ENCODE results near the gene EPN1.
A peak's percentile ranks its signal among the peaks of the same experiment; 100 is the strongest.

EPN1 gene

DNA sequence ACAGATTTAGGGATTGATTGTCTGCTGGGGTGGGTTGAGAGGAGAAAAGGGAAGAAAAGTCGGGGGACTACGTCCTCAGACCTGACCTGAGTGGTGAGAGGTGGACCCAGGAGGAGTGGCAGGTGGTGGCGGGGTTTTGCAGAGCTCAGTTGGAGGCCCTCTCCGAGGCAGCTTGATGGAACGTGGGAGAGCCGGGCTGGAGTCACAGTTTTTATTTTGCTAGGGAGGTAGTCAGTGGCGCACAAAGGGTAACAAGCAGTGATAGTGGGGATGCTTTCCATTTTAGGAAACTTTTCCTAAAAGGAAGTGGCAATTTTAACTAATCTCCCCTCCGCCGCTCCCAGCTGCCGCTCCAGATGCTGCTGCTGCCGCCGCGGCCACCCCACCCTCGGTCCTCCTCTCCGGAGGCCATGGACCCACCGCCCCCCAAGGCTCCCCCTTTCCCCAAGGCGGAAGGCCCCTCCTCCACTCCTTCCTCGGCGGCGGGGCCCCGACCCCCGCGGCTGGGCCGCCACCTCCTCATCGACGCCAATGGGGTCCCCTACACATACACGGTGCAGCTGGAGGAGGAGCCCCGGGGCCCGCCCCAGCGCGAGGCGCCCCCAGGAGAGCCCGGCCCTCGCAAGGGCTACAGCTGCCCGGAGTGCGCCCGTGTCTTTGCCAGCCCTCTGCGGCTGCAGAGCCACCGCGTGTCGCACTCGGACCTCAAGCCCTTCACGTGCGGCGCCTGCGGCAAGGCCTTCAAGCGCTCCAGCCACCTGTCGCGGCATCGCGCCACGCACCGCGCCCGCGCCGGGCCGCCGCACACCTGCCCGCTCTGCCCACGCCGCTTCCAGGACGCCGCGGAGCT lies 32.6 kb upstream of the EPN1 start:
- peak overlapping the region; percentile 79 for H3K4me3 ChIP-seq (ENCODE audit: low read length)
- TF ChIP-seq, protein P1, sequence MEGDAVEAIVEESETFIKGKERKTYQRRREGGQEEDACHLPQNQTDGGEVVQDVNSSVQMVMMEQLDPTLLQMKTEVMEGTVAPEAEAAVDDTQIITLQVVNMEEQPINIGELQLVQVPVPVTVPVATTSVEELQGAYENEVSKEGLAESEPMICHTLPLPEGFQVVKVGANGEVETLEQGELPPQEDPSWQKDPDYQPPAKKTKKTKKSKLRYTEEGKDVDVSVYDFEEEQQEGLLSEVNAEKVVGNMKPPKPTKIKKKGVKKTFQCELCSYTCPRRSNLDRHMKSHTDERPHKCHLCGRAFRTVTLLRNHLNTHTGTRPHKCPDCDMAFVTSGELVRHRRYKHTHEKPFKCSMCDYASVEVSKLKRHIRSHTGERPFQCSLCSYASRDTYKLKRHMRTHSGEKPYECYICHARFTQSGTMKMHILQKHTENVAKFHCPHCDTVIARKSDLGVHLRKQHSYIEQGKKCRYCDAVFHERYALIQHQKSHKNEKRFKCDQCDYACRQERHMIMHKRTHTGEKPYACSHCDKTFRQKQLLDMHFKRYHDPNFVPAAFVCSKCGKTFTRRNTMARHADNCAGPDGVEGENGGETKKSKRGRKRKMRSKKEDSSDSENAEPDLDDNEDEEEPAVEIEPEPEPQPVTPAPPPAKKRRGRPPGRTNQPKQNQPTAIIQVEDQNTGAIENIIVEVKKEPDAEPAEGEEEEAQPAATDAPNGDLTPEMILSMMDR (conservative IDR thresholded peaks at IDR 0.05; ENCODE audit: low read depth, low read length) = no peak

DNA sequence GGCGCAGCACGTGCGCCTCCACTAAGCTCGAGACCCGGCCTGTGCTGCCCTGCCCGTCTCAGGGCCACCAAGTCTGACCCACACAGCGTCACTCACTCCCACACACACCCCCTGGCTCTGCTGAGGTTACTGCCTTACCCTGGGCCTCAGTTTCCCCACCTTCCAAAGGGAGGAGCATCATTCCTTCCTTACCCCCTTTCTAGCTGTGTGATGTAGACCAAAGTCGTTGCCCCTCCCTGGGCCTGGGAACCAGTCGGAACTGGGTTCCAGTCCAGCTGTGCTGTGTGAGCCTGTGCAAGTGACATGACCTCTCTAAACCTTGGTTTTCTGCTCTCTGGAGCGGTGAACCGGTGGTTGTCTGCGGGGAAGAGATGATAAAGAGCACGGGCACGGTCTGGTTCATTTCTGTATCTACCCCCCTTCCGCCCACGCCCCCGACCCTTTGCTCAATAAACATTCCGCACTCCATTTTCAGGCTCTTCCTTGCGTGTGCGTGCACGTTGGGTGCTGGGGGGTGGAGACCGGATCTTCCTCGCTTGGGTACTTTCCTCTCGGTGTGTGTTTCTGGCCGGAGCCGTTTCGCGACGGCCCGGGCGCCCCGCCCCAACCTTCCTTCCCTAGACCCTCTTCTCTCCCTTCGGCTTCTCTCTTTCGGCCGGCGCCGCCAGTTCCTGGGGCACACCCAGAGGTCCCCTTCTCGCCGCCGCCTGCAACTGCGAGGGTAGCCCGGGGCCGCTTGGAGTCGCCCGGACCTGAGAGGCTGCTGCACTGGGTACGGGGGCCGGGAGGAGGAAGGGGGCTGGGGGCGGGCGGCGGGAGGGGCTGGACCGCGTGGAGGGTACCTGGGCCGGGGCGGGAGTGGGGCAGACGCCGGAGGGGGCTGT lies 31.8 kb upstream of the EPN1 start, which contains the start of gene ZNF581:
Gene ZNF581 (plus strand): TSS at position 647 of the 884 bp plus-strand sequence. CDS start 923 bp downstream, outside the sequence.
- TF ChIP-seq, protein P1 (conservative IDR thresholded peaks at IDR 0.05; ENCODE audit: low read depth, low read length) = no peak
- DNase-seq (ENCODE audit: low read depth) = no peak

More for the DNA sequence above, 32.6 kb upstream of the EPN1 start:
- no peak for DNase-seq (ENCODE audit: low read depth)

DNA sequence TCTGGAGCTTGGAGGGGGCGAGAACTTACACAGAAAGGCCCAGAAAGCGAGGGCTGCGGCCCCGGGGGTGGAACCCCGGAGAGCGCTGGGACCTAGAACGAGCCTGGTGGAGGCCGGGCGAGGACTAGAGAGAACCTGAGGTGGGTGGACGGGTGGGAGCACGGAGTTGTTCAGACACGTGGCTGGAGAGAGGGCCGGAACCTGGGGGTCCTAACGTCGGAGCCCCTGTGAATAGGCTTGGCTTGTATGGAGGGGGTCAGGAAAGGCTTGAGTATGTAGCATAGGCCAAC lies 31.2 kb upstream of the EPN1 start:
- TF ChIP-seq, protein P1 (conservative IDR thresholded peaks at IDR 0.05; ENCODE audit: low read depth, low read length) = no peak
- peak overlapping the region; percentile 79 for H3K4me3 ChIP-seq (ENCODE audit: low read length)
- no peak for DNase-seq (ENCODE audit: low read depth)

More for the DNA sequence above, 31.8 kb upstream of the EPN1 start, which contains the start of gene ZNF581:
- peak within 1 kb of the TSS; percentile 79 for H3K4me3 ChIP-seq (ENCODE audit: low read length)

DNA sequence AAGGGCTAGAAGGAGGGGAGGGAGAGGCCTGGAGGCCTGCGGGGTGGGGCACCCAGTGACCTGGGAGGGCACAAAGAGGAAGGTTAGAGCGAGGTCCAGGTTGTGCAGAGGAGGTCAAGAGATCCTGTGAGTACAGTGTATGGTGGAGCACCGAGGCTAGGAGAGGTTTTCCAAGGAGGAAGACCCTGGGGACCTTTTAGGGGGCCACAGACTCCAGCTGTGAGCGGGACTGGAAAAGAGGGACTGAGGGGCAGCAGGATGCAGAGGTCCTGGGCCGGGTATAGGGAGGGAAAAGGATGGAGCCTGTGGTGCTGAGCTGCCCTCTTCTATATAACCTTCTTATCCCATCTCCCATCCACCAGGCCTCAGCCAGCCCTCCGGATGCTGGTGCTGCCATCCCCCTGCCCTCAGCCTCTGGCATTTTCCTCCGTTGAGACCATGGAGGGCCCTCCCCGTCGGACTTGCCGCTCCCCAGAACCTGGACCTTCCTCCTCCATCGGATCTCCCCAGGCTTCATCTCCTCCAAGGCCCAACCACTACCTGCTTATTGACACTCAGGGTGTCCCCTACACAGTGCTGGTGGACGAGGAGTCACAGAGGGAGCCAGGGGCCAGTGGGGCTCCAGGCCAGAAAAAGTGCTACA lies 30.7 kb upstream of the EPN1 start:
- no peak for DNase-seq (ENCODE audit: low read depth)
- TF ChIP-seq, protein P1 (conservative IDR thresholded peaks at IDR 0.05; ENCODE audit: low read depth, low read length) = no peak
- H3K4me3 ChIP-seq (ENCODE audit: low read length) = peak overlapping the region; percentile 79

DNA sequence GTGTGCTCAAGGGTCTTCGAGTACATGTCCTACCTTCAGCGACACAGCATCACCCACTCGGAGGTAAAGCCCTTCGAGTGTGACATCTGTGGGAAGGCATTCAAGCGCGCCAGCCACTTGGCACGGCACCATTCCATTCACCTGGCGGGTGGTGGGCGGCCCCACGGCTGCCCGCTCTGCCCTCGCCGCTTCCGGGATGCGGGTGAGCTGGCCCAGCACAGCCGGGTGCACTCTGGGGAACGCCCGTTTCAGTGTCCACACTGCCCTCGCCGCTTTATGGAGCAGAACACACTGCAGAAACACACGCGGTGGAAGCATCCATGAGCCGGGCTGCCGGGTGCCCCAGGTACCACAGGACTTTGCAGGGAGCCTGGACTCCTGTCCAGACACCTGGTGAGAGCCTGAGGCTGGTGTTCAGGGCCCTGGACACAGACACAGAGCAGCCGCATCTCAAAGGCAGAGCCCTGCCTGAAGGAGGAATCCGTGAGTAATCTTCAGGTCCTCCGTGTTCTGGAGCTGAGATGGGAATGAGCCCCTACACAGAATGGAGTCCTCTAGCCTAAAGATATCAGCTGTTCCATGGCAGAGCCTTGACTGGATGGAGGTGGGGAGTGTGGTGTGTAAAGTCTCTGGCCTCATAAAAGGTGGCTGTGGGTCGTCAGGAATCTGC lies 30.0 kb upstream of the EPN1 start:
- TF ChIP-seq, protein P1 (conservative IDR thresholded peaks at IDR 0.05; ENCODE audit: low read depth, low read length) = no peak
- no peak for DNase-seq (ENCODE audit: low read depth)
- peak overlapping the region; percentile 79 for H3K4me3 ChIP-seq (ENCODE audit: low read length)

DNA sequence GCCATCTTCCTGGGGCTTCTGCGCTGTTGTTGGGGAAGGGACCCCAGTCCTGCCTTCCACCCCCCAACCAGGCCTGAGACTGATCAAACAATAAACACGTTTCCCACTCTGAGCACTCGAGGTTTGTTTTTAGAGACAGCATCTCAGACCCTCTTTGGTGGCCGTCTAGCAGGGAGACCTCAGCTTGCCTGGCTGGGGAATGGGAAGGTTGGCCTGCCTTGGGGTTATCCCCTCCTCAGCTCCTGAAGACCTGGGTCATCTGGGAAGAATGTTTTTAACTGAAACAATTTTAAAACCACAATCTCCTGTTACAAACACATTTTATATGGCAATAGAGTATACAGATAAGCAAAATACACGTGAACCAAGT lies 29.5 kb upstream of the EPN1 start:
- TF ChIP-seq, protein P1 (conservative IDR thresholded peaks at IDR 0.05; ENCODE audit: low read depth, low read length) = no peak
- DNase-seq (ENCODE audit: low read depth) = no peak
- no peak overlapping the region for H3K4me3 ChIP-seq (ENCODE audit: low read length)

All from retinal pigment epithelial cell (primary cell).